HL-60 (cell line): ENCODE measurements around the gene ORC3.

ENCODE experiments used
- GABPA ChIP-seq: IDR thresholded peaks from 2 replicates; pipeline ENCODE4 v1.6.1; 2012; ENCODE audit warnings: low read depth
- POLR2AphosphoS5 ChIP-seq: IDR thresholded peaks from 2 replicates; pipeline ENCODE4 v1.6.1; 2012; ENCODE audit warnings: low read depth
- SPI1 ChIP-seq: IDR thresholded peaks from 2 replicates; pipeline ENCODE4 v1.6.1; 2012; ENCODE audit warnings: low read depth, mild to moderate bottlenecking, borderline replicate concordance
- TF ChIP-seq, protein P1 (sequence below): IDR thresholded peaks from 2 replicates; pipeline ENCODE4 v1.6.1; 2012; ENCODE audit warnings: low read depth; ENCODE audit not compliant: insufficient replicate concordance
- TF ChIP-seq, protein P2 (sequence below): IDR thresholded peaks from one replicate; pipeline ENCODE4 v1.5.1; 2011; ENCODE audit warnings: low read length, control low read depth, inconsistent platforms; ENCODE audit not compliant: insufficient read depth

DNA sequence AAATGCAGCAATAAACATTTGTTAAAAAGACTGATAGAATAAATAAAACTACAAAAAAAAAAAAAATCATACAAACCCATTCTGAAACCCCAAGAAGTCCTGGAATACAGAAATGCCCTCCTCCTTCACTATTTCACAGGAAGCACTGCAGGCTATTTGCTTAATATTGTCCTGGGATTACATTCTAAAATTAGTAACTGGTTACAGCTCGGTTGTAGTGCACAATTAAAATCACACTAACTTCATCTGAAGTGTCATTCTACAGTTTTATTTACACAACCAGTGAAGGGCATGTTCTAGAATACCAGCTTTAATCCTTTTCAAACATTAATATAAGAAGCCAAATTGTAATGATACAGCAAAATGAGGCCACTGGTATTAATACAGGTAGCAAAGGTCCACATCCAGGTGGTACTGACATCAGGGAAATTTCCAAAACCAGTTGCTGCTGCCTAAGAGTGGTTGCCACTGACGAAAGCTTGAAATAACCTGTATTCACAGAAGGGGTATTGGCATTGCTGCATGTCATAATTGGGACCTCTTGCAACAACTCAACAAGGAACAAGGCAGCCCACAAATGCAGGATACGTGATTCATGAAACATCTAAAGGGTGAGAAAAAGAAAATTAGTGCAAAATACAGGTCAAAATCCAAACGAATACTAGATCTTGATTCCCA is 85.2 kb downstream of the ORC3 start:
- TF ChIP-seq, protein P1, sequence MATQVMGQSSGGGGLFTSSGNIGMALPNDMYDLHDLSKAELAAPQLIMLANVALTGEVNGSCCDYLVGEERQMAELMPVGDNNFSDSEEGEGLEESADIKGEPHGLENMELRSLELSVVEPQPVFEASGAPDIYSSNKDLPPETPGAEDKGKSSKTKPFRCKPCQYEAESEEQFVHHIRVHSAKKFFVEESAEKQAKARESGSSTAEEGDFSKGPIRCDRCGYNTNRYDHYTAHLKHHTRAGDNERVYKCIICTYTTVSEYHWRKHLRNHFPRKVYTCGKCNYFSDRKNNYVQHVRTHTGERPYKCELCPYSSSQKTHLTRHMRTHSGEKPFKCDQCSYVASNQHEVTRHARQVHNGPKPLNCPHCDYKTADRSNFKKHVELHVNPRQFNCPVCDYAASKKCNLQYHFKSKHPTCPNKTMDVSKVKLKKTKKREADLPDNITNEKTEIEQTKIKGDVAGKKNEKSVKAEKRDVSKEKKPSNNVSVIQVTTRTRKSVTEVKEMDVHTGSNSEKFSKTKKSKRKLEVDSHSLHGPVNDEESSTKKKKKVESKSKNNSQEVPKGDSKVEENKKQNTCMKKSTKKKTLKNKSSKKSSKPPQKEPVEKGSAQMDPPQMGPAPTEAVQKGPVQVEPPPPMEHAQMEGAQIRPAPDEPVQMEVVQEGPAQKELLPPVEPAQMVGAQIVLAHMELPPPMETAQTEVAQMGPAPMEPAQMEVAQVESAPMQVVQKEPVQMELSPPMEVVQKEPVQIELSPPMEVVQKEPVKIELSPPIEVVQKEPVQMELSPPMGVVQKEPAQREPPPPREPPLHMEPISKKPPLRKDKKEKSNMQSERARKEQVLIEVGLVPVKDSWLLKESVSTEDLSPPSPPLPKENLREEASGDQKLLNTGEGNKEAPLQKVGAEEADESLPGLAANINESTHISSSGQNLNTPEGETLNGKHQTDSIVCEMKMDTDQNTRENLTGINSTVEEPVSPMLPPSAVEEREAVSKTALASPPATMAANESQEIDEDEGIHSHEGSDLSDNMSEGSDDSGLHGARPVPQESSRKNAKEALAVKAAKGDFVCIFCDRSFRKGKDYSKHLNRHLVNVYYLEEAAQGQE: no peak
- TF ChIP-seq, protein P2, sequence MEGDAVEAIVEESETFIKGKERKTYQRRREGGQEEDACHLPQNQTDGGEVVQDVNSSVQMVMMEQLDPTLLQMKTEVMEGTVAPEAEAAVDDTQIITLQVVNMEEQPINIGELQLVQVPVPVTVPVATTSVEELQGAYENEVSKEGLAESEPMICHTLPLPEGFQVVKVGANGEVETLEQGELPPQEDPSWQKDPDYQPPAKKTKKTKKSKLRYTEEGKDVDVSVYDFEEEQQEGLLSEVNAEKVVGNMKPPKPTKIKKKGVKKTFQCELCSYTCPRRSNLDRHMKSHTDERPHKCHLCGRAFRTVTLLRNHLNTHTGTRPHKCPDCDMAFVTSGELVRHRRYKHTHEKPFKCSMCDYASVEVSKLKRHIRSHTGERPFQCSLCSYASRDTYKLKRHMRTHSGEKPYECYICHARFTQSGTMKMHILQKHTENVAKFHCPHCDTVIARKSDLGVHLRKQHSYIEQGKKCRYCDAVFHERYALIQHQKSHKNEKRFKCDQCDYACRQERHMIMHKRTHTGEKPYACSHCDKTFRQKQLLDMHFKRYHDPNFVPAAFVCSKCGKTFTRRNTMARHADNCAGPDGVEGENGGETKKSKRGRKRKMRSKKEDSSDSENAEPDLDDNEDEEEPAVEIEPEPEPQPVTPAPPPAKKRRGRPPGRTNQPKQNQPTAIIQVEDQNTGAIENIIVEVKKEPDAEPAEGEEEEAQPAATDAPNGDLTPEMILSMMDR: no peak
- TF ChIP-seq SPI1 (no peak), GABPA (no peak), POLR2AphosphoS5 (no peak)
